ENCODE measurements around the gene NOTUM. TPM values are rescaled to one million over a fixed set of nuclear protein-coding genes. Genes with fewer than 3 reads are reported as not detected.

NOTUM gene
- polyA plus RNA-seq, 2 of the 4 experiments (the other 2 are of a cell fraction), result 0.06 to 0.92 TPM

DNA sequence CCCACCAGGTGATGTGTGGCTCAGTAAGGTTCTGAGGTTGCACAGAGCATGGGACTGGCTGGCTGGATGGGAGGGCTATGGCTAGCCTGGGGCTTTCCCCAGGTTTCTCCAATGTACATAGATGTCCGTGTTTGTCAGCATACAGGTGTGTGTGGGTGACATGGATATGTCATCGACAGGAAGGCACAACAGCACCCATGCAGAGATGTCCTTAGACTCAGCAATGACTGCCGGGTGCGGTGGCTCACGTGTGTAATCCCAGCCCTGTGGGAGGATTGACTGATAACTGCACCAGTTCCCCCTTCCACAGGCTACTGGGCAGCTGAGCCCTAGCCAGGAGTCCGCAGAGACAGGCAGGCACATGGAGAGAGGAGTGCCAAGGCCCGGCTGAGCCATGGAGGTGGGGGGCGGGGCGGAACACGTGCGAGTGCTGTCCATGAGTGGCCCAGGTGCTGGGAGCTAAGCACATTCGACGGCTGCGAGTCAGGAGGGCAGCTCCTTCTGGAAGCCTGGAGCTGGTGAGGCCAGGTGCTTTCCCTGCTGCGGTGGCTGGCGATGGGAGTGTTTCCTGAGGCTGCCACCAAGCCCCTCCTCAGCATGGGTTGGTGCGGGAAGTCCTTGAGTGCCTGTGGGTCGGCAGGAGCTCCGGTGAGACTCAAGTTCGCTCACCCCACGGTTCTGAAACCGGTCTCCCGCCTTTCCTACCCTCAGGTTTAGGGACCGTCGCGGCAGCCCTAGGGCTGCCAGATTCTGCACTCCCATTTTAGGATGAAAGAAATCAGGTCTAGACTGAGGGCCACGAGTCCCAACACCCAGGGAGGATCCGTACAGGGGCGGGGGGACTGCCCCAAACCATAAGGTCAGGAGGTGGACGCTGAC lies 15.6 kb upstream of the NOTUM start:
- ChIA-PET CTCF (interaction anchor here (0.6 to 7.1 kb wide), 10 partner anchors 9 to 587 kb away, joined by 3 to 52 read pairs (median 3); partner anchors contain the start of genes CENPX, LRRC45 and NOTUM), POLR2A (interaction anchor here (1.0 to 1.3 kb wide), 4 partner anchors 9 to 44 kb away, joined by 3 to 5 read pairs (median 4); no protein-coding TSS in a partner anchor)
- peak overlapping the region; percentile 89 for H3K4me3 ChIP-seq
- peaks cover 23% of the 10 kb centered on the region for H3K9me3 ChIP-seq
- ATAC-seq (peak; percentile 37 to 48), FAIRE-seq (no peak), DNase-seq (ENCODE audit: low read depth in 1 of 2, low spot score in 1 of 2) (peak in 1 of 2 experiments; percentile 44)
- 69% methylated on average over 27 of the region's 30 CpGs for WGBS (ENCODE audit: missing lambda C conversion rate)
- H3K4me1 ChIP-seq, result peaks cover 12% of the 10 kb centered on the region
- peak overlapping the region; percentile 94 for H3K4me2 ChIP-seq
- peak overlapping the region; percentile 89 to 94 for H3K27ac ChIP-seq
- TF ChIP-seq FOXS1 (CRISPR knock-in tag; IDR thresholded peaks at IDR 0.05) (no peak), GATA3 (IDR thresholded peaks at IDR 0.05; ENCODE audit: borderline replicate concordance) (no peak), ZNF302 (CRISPR knock-in tag; IDR thresholded peaks at IDR 0.05) (0 out of 2 replicates have a peak, but pooled peaks have one; percentile 30), PHF8 (IDR thresholded peaks at IDR 0.05; ENCODE audit: borderline replicate concordance, low read depth) (no peak), HOXB13 (CRISPR knock-in tag; IDR thresholded peaks at IDR 0.05; ENCODE audit: low read depth) (peak; percentile 45; the same call in 1 of the 2 replicates), HEYL (CRISPR knock-in tag; IDR thresholded peaks at IDR 0.05) (no peak), TFCP2L1 (CRISPR knock-in tag; IDR thresholded peaks at IDR 0.05) (no peak), CHD4 (IDR thresholded peaks at IDR 0.05; ENCODE audit: borderline replicate concordance) (no peak), SREBF2 (IDR thresholded peaks at IDR 0.05) (no peak)
- TF ChIP-seq, protein P1, sequence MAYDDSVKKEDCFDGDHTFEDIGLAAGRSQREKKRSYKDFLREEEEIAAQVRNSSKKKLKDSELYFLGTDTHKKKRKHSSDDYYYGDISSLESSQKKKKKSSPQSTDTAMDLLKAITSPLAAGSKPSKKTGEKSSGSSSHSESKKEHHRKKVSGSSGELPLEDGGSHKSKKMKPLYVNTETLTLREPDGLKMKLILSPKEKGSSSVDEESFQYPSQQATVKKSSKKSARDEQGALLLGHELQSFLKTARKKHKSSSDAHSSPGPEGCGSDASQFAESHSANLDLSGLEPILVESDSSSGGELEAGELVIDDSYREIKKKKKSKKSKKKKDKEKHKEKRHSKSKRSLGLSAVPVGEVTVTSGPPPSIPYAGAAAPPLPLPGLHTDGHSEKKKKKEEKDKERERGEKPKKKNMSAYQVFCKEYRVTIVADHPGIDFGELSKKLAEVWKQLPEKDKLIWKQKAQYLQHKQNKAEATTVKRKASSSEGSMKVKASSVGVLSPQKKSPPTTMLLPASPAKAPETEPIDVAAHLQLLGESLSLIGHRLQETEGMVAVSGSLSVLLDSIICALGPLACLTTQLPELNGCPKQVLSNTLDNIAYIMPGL (CRISPR knock-in tag; IDR thresholded peaks at IDR 0.05; ENCODE audit: borderline replicate concordance), result no peak
- TF ChIP-seq, protein P2, sequence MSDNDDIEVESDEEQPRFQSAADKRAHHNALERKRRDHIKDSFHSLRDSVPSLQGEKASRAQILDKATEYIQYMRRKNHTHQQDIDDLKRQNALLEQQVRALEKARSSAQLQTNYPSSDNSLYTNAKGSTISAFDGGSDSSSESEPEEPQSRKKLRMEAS (IDR thresholded peaks at IDR 0.05), result peak; percentile 42

DNA sequence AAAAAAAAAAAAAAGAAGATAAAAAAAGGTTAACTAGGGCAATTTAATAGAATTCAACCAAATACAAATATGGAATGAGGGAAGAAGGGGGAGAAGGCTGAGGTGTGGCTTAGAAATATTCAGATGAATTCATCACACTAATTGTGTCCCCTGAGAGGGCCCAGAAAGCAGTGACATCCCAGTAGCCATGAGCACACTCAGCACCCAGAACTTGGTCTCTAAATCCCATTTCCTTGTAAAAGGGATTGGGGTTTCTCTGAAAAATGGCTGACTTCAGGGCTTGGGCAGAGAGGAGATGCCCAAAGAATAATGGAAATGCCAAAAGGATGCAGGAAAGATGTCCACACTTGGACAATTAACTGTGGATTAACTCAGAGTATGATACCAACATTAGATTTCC lies 12.4 kb upstream of the NOTUM start:
- FAIRE-seq (no peak), ATAC-seq (no peak), DNase-seq (ENCODE audit: low read depth in 1 of 2, low spot score in 1 of 2) (peak in 1 of 2 experiments; percentile 51)
- TF ChIP-seq, protein P3, sequence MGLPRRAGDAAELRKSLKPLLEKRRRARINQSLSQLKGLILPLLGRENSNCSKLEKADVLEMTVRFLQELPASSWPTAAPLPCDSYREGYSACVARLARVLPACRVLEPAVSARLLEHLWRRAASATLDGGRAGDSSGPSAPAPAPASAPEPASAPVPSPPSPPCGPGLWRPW (IDR thresholded peaks at IDR 0.05), result no peak
- TF ChIP-seq, protein P4, sequence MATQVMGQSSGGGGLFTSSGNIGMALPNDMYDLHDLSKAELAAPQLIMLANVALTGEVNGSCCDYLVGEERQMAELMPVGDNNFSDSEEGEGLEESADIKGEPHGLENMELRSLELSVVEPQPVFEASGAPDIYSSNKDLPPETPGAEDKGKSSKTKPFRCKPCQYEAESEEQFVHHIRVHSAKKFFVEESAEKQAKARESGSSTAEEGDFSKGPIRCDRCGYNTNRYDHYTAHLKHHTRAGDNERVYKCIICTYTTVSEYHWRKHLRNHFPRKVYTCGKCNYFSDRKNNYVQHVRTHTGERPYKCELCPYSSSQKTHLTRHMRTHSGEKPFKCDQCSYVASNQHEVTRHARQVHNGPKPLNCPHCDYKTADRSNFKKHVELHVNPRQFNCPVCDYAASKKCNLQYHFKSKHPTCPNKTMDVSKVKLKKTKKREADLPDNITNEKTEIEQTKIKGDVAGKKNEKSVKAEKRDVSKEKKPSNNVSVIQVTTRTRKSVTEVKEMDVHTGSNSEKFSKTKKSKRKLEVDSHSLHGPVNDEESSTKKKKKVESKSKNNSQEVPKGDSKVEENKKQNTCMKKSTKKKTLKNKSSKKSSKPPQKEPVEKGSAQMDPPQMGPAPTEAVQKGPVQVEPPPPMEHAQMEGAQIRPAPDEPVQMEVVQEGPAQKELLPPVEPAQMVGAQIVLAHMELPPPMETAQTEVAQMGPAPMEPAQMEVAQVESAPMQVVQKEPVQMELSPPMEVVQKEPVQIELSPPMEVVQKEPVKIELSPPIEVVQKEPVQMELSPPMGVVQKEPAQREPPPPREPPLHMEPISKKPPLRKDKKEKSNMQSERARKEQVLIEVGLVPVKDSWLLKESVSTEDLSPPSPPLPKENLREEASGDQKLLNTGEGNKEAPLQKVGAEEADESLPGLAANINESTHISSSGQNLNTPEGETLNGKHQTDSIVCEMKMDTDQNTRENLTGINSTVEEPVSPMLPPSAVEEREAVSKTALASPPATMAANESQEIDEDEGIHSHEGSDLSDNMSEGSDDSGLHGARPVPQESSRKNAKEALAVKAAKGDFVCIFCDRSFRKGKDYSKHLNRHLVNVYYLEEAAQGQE (IDR thresholded peaks at IDR 0.05), result no peak
- no peak for TF ChIP-seq CEBPB (IDR thresholded peaks at IDR 0.05)
- no peak for TF ChIP-seq FOSB (CRISPR knock-in tag; IDR thresholded peaks at IDR 0.05)
- TF ChIP-seq ZNF302 (CRISPR knock-in tag; IDR thresholded peaks at IDR 0.05), result no peak
- TF ChIP-seq, protein P1 (CRISPR knock-in tag; IDR thresholded peaks at IDR 0.05; ENCODE audit: borderline replicate concordance), result no peak
- no peak for TF ChIP-seq NPAS2 (CRISPR knock-in tag; IDR thresholded peaks at IDR 0.05; ENCODE audit: borderline replicate concordance)
- no peak for TF ChIP-seq ZFP36 (IDR thresholded peaks at IDR 0.05; ENCODE audit: borderline replicate concordance, partially characterized antibody)
- Histone ChIP-seq H3K27ac (no peak overlapping the region), H3K4me2 (no peak overlapping the region), H3K4me1 (peaks cover 8% of the 10 kb centered on the region), H3K9me3 (peaks cover 28% of the 10 kb centered on the region), H3K4me3 (no peak overlapping the region)
- ChIA-PET POLR2A (no interaction called here), CTCF (interaction anchor here (0.6 to 7.1 kb wide), 8 partner anchors 11 to 64 kb away, joined by 3 to 52 read pairs (median 10); partner anchors contain the start of genes CENPX, DCXR, LRRC45 and NOTUM)
